HepG2 (cell line): ENCODE data around the gene VSIG8. TPM values are rescaled to one million over a fixed set of nuclear protein-coding genes. Genes with fewer than 3 reads are reported as not detected.

Experiments
- ATAC-seq: fragments of 200-7000 bp; cut with Tn5 transposase; 3 replicates; pipeline ENCODE4 v1.9.1; 2020; ENCODE audit warnings: mild to moderate bottlenecking, moderate library complexity
- BruUV-seq: library from RNA; stranded (reverse); fragments of 400-500 nt; replicated peaks from 2 replicates; lab custom pipeline; 2021; lab: Mats Ljungman, UMichigan
- CTCF ChIA-PET: fragments of 300-600 bp; formaldehyde crosslinking; extraction: SDS; loops from one replicate; lab custom pipeline; 2021; ENCODE audit warnings: low total read pairs, inconsistent platforms, low intra/inter-chr PET ratio; lab: Yijun Ruan, JAX
- POLR2A ChIA-PET: fragments of 350-600 bp; sonication (Branson Sonifier 250); formaldehyde crosslinking; loops from one replicate; lab custom pipeline; 2020; ENCODE audit warnings: antibody characterized with exemption, inconsistent platforms; lab: Yijun Ruan, JAX
- DNase-seq: peaks from one replicate; pipeline ENCODE4 v3.0.0-alpha.2; 2015; ENCODE audit warnings: low spot score
- FAIRE-seq: peaks from 3 replicates; lab custom pipeline; 2011; peaks lifted over from hg19 to GRCh38; lab: Jason Lieb, UNC
- H2AFZ ChIP-seq: one replicate; pipeline ENCODE4 v1.6.1; 2011; ENCODE audit warnings: low read length, inconsistent platforms
- H3K27ac ChIP-seq: fragments of 300-600 bp; 3 replicates; pipeline ENCODE4 v1.8.0; 2011; ENCODE audit warnings: mixed run types, mild to moderate bottlenecking, mixed read lengths, low read length, inconsistent platforms; ENCODE audit not compliant: insufficient read depth; ENCODE audit errors: extremely low read length
- H3K27me3 ChIP-seq, 2 experiments: fragments of 200-600 bp in 1 of 2; 2 replicates in 1 of 2; 3 replicates in 1 of 2; pipeline versions ENCODE4 v1.6.0 to v1.8.0; 2011; ENCODE audit warnings: low read length in 2 of 2, mild to moderate bottlenecking in 2 of 2, moderate library complexity in 2 of 2, inconsistent platforms in 1 of 2; ENCODE audit not compliant: insufficient read depth in 2 of 2, control insufficient read depth in 1 of 2
- H3K36me3 ChIP-seq, 2 experiments: fragments of 200-600 bp in 1 of 2; replicated peaks in 1 of 2; 2 replicates in 1 of 2; 3 replicates in 1 of 2; pipeline versions ENCODE4 v1.5.1 to v1.8.0; 2011; ENCODE audit warnings: low read length in 2 of 2, inconsistent platforms in 1 of 2; ENCODE audit not compliant: insufficient read depth in 2 of 2, control insufficient read depth in 1 of 2
- H3K4me1 ChIP-seq: 2 replicates; pipeline ENCODE4 v1.5.1; 2012; ENCODE audit warnings: low read length, inconsistent platforms; ENCODE audit not compliant: insufficient read depth
- H3K4me2 ChIP-seq: 2 replicates; pipeline ENCODE4 v1.6.0; 2011; ENCODE audit warnings: low read depth, low read length, inconsistent platforms
- H3K4me3 ChIP-seq, 3 experiments: fragments of 200-600 bp in 1 of 3; sonication (generic), shearing (Covaris generic) in 1 of 3; replicated peaks in 1 of 3; 2 replicates each; pipeline ENCODE4 v1.5.1; 2011 to 2016; ENCODE audit warnings: low read length in 3 of 3, inconsistent platforms in 2 of 3, low read depth in 2 of 3, mild to moderate bottlenecking in 2 of 3, control low read depth in 1 of 3, mixed read lengths in 1 of 3; ENCODE audit not compliant: insufficient read depth in 1 of 3
- H3K79me2 ChIP-seq: one replicate; pipeline ENCODE4 v1.6.1; 2011; ENCODE audit warnings: low read length, inconsistent platforms; ENCODE audit not compliant: insufficient read depth
- H3K9ac ChIP-seq: 2 replicates; pipeline ENCODE4 v1.6.0; 2011; ENCODE audit warnings: mild to moderate bottlenecking, low read depth, low read length, inconsistent platforms; ENCODE audit not compliant: insufficient read depth
- H3K9me3 ChIP-seq: 2 replicates; pipeline ENCODE4 v1.5.1; 2012; ENCODE audit warnings: mild to moderate bottlenecking, low read length
- H4K20me1 ChIP-seq: 2 replicates; pipeline ENCODE4 v1.6.0; 2011; ENCODE audit warnings: inconsistent platforms, mild to moderate bottlenecking, low read length, moderate library complexity; ENCODE audit not compliant: insufficient read depth
- AKAP8 ChIP-seq: sonication (generic); formaldehyde crosslinking; IDR thresholded peaks from 2 replicates; pipeline ENCODE4 v1.5.1; 2020; ENCODE audit warnings: mild to moderate bottlenecking, missing genetic modification reagents
- ATF2 ChIP-seq: sonication (generic); formaldehyde crosslinking; IDR thresholded peaks from 2 replicates; pipeline ENCODE4 v1.4.0; 2020; ENCODE audit warnings: missing genetic modification reagents
- CEBPZ ChIP-seq: IDR thresholded peaks from 2 replicates; pipeline ENCODE4 v1.6.1; 2012; ENCODE audit warnings: low read length, improper control_type of control experiment
- EP300 ChIP-seq, 3 experiments: sonication (generic) in 1 of 3; formaldehyde crosslinking in 1 of 3; IDR thresholded peaks; 2 replicates each; pipeline versions ENCODE4 v1.5.1 to v1.6.1; 2011 to 2020; ENCODE audit warnings: low read depth in 2 of 3, low read length in 2 of 3, borderline replicate concordance in 1 of 3, improper control_type of control experiment in 1 of 3, mild to moderate bottlenecking in 1 of 3, missing genetic modification reagents in 1 of 3, moderate library complexity in 1 of 3
- EZH2 ChIP-seq: conservative IDR thresholded peaks from 2 replicates; pipeline ENCODE4 v1.6.1; 2012; ENCODE audit warnings: mild to moderate bottlenecking, low read depth, low read length, moderate library complexity
- HES4 ChIP-seq: sonication (generic); formaldehyde crosslinking; IDR thresholded peaks from 2 replicates; pipeline ENCODE4 v1.9.0; 2021; ENCODE audit warnings: mild to moderate bottlenecking, missing genetic modification reagents, borderline replicate concordance
- JDP2 ChIP-seq: sonication (generic); formaldehyde crosslinking; IDR thresholded peaks from 2 replicates; pipeline ENCODE4 v1.8.1; 2022; ENCODE audit warnings: missing genetic modification reagents, borderline replicate concordance
- MAZ ChIP-seq, 2 experiments: sonication (generic) in 1 of 2; formaldehyde crosslinking in 1 of 2; IDR thresholded peaks; 2 replicates each; pipeline versions ENCODE4 v1.5.0 to v1.6.1; 2012 to 2020; ENCODE audit warnings: low read depth in 2 of 2, mild to moderate bottlenecking in 2 of 2, borderline replicate concordance in 1 of 2, improper control_type of control experiment in 1 of 2, low read length in 1 of 2, missing genetic modification reagents in 1 of 2, moderate library complexity in 1 of 2
- MBNL3 ChIP-seq: fragments of 250-450 bp; sonication (Bioruptor Pico); conservative IDR thresholded peaks from 2 replicates; pipeline ENCODE4 v1.8.0; 2022; ENCODE audit warnings: mild to moderate bottlenecking, inconsistent platforms
- MIER2 ChIP-seq: IDR thresholded peaks from 2 replicates; pipeline ENCODE4 v1.6.1; 2016; ENCODE audit warnings: missing biosample characterization, missing genetic modification reagents
- PHF5A ChIP-seq: IDR thresholded peaks from one replicate; pipeline ENCODE4 v1.6.1; 2018; ENCODE audit warnings: low read depth, missing genetic modification reagents; ENCODE audit not compliant: unreplicated experiment
- POGZ ChIP-seq: sonication (generic); formaldehyde crosslinking; IDR thresholded peaks from 2 replicates; pipeline ENCODE4 v1.4.0; 2020; ENCODE audit warnings: mild to moderate bottlenecking, missing genetic modification reagents
- SMC3 ChIP-seq: IDR thresholded peaks from 2 replicates; pipeline ENCODE4 v1.6.1; 2011; ENCODE audit warnings: low read length, improper control_type of control experiment
- TAF15 ChIP-seq: fragments of 200-400 bp; formaldehyde crosslinking; IDR thresholded peaks from one replicate; pipeline ENCODE4 v1.6.1; 2018; ENCODE audit warnings: mild to moderate bottlenecking, low read depth, low read length; ENCODE audit not compliant: poor library complexity, severe bottlenecking
- U2AF1 ChIP-seq: fragments of 200-400 bp; formaldehyde crosslinking; optimal IDR thresholded peaks from 2 replicates; pipeline ENCODE3; 2017; ENCODE audit warnings: mild to moderate bottlenecking, low read depth, low read length
- ZFP36L2 ChIP-seq: sonication (generic); formaldehyde crosslinking; IDR thresholded peaks from 2 replicates; pipeline ENCODE4 v1.4.0; 2020; ENCODE audit warnings: missing genetic modification reagents
- ZMYM4 ChIP-seq: sonication (generic); formaldehyde crosslinking; IDR thresholded peaks from 2 replicates; pipeline ENCODE4 v1.8.1; 2023; ENCODE audit warnings: mild to moderate bottlenecking, missing genetic modification reagents
- ZNF891 ChIP-seq: sonication (generic); formaldehyde crosslinking; IDR thresholded peaks from 2 replicates; pipeline ENCODE4 v1.5.0; 2020; ENCODE audit warnings: mild to moderate bottlenecking, missing genetic modification reagents
- WGBS: methylation state at CpG from one replicate; pipeline ENCODE4 v1.1.6; 2017; ENCODE audit warnings: low lambda C conversion rate; 5-methylcytosine and 5-hydroxymethylcytosine counted together
- in situ Hi-C: cut with HindIII; loops from 2 replicates; pipeline ENCODE4 v1.10.0; 2017; ENCODE audit warnings: low pct_unique_long_range_greater_than_20kb; ENCODE audit not compliant: extremely low pct_ligation_motif_present
- intact Hi-C: fragments of 100-400 bp; cut with micrococcal nuclease; formaldehyde crosslinking; loops from one replicate; pipeline ENCODE4 v1.10.0; 2022; ENCODE audit not compliant: unreplicated experiment
- polyA plus RNA-seq, 8 experiments: library from polyadenylated mRNA; depleted of rRNA in 3 of 8; stranded (reverse) in 7 of 8; unstranded in 1 of 8; fragments of >200 nt; fragmentation: Illumina TruSeq in 4 of 8; extraction: Trizol in 4 of 8; gene quantifications; 2 replicates each; pipeline versions ENCODE4 v1.2.1 to v1.2.3, GENCODE V29; 2011 to 2016; ENCODE audit warnings: low read depth in 4 of 8, missing spikeins in 1 of 8, mixed read lengths in 1 of 8; ENCODE audit not compliant: insufficient read depth in 1 of 8
- total RNA-seq, 5 experiments: library from RNA; depleted of rRNA; stranded (reverse); fragments of >200 nt; fragmentation: Illumina TruSeq; extraction: Trizol; gene quantifications; 2 replicates each; pipeline ENCODE4 v1.2.3, GENCODE V29; 2016; ENCODE audit warnings: low read depth in 1 of 5

VSIG8 gene
- total and polyA plus RNA-seq, 2 of the 13 experiments (the other 11 are each of a cell fraction or from before 2014, with no cell fraction given): not detected

GRCh38 chr1:159864262-159864661 lies 1.8 kb upstream of the VSIG8 start:
- in situ Hi-C loops: no loop called here
- POLR2A ChIA-PET: no interaction called here
- H3K4me1 ChIP-seq: no peaks in the 10 kb centered on the region
- no peak overlapping the region for H3K4me3 ChIP-seq
- no peaks in the 10 kb centered on the region for H4K20me1 ChIP-seq
- no peak overlapping the region for H2AFZ ChIP-seq
- ATAC-seq: no peak
- no peak overlapping the region for H3K4me2 ChIP-seq
- H3K9me3 ChIP-seq: no peaks in the 10 kb centered on the region
- intact Hi-C loops: no loop called here
- BruUV-seq: no TSS peak
- peaks cover 6 to 21% of the 10 kb centered on the region in 2 experiments; a peak in 3 of 5 replicates for H3K27me3 ChIP-seq
- CTCF ChIA-PET: no interaction called here
- TF ChIP-seq U2AF1: no peak
- TF ChIP-seq CEBPZ: no peak
- no peak for TF ChIP-seq AKAP8 (CRISPR knock-in tag)
- TF ChIP-seq SMC3: no peak
- TF ChIP-seq EZH2: no peak
- no peak for TF ChIP-seq EP300 (IDR thresholded peaks at IDR 0.05; ENCODE audit: low read depth in 2 of 2, low read length in 2 of 2)
- TF ChIP-seq EP300 (CRISPR knock-in tag; IDR thresholded peaks at IDR 0.05; ENCODE audit: borderline replicate concordance): no peak
- no peak for TF ChIP-seq ZNF891 (CRISPR knock-in tag)
- no peak for TF ChIP-seq TAF15
- no peak for TF ChIP-seq JDP2 (CRISPR knock-in tag)
- no peak for TF ChIP-seq MAZ (IDR thresholded peaks at IDR 0.05; ENCODE audit: borderline replicate concordance, low read depth, low read length)
- TF ChIP-seq MAZ (CRISPR knock-in tag; IDR thresholded peaks at IDR 0.05; ENCODE audit: low read depth): no peak
- no peak for TF ChIP-seq HES4 (CRISPR knock-in tag)
- TF ChIP-seq PHF5A (CRISPR knock-in tag): no peak
- TF ChIP-seq ZMYM4 (CRISPR knock-in tag): no peak
- no peak for TF ChIP-seq MBNL3 (CRISPR knock-in tag)
- no peak for TF ChIP-seq ZFP36L2
- no peak for TF ChIP-seq POGZ (CRISPR knock-in tag)
- no peak for TF ChIP-seq MIER2 (CRISPR knock-in tag)
- TF ChIP-seq ATF2 (CRISPR knock-in tag): no peak
- no peak for FAIRE-seq
- DNase-seq: no peak
- 44% methylated on average over 2 of the region's 2 CpGs for WGBS
- no peak overlapping the region for H3K27ac ChIP-seq
- H3K9ac ChIP-seq: no peak overlapping the region
- H3K79me2 ChIP-seq: no peaks in the 10 kb centered on the region
- no peaks in the 10 kb centered on the region for H3K36me3 ChIP-seq
